Ascending aorta (tissue), 2 donors: ENCODE measurements around the gene CNTNAP4. TPM values are rescaled to one million over a fixed set of nuclear protein-coding genes. Genes with fewer than 3 reads are reported as not detected.

Experiments
- DNase-seq, 2 donors: peaks; one replicate each; pipeline ENCODE4 v3.0.0-alpha.2; 2019; ENCODE audit warnings: low spot score in 2 of 2
- H3K27ac ChIP-seq, 2 donors: fragments of 200-600 bp; sonication (generic); one replicate each; pipeline ENCODE4 v1.5.1; 2016 to 2017; ENCODE audit warnings: mild to moderate bottlenecking in 1 of 2
- H3K27me3 ChIP-seq: fragments of 200-600 bp; sonication (generic); one replicate; pipeline ENCODE4 v1.5.1; 2017
- H3K36me3 ChIP-seq, 2 donors: fragments of 200-600 bp; sonication (generic); one replicate each; pipeline ENCODE4 v1.5.1; 2016
- H3K4me1 ChIP-seq, 2 donors: fragments of 200-600 bp; sonication (generic); one replicate each; pipeline ENCODE4 v1.5.1; 2016 to 2017; ENCODE audit warnings: mild to moderate bottlenecking in 1 of 2
- H3K4me3 ChIP-seq, 2 donors: fragments of 200-600 bp; sonication (generic); one replicate each; pipeline ENCODE4 v1.5.1; 2016 to 2017; ENCODE audit warnings: mild to moderate bottlenecking in 1 of 2
- H3K9me3 ChIP-seq, 2 donors: fragments of 200-600 bp; sonication (generic); one replicate each; pipeline ENCODE4 v1.5.1; 2016
- intact Hi-C: fragments of 100-400 bp; cut with DNase I; formaldehyde crosslinking; loops from one replicate; pipeline ENCODE4 v1.15.1; 2023
- total RNA-seq: library from RNA; depleted of rRNA; stranded (reverse); fragments of >200 nt; gene quantifications from one replicate; pipeline ENCODE4 v1.1.0, GENCODE V29; 2016
- TF ChIP-seq, protein P1 (sequence below), 3 experiments: fragments of 200-600 bp in 2 of 3; fragments of 450-650 bp in 1 of 3; sonication (generic) in 2 of 3; IDR thresholded peaks; one replicate each; pipeline ENCODE4 v1.5.1; 2016 to 2019; ENCODE audit warnings: antibody characterized with exemption in 3 of 3, mild to moderate bottlenecking in 1 of 3, moderate library complexity in 1 of 3

Gene CNTNAP4
- total RNA-seq, 1 donor from 2014 or later: not detected

- Histone ChIP-seq H3K9me3 (no peaks in the 10 kb centered on the region), H3K36me3 (no peaks in the 10 kb centered on the region), H3K27ac (no peak overlapping the region), H3K27me3 (no peaks in the 10 kb centered on the region), H3K4me1 (no peaks in the 10 kb centered on the region), H3K4me3 (no peak overlapping the region)
- DNase-seq: no peak
- intact Hi-C loops: no loop called here
- TF ChIP-seq, protein P1, sequence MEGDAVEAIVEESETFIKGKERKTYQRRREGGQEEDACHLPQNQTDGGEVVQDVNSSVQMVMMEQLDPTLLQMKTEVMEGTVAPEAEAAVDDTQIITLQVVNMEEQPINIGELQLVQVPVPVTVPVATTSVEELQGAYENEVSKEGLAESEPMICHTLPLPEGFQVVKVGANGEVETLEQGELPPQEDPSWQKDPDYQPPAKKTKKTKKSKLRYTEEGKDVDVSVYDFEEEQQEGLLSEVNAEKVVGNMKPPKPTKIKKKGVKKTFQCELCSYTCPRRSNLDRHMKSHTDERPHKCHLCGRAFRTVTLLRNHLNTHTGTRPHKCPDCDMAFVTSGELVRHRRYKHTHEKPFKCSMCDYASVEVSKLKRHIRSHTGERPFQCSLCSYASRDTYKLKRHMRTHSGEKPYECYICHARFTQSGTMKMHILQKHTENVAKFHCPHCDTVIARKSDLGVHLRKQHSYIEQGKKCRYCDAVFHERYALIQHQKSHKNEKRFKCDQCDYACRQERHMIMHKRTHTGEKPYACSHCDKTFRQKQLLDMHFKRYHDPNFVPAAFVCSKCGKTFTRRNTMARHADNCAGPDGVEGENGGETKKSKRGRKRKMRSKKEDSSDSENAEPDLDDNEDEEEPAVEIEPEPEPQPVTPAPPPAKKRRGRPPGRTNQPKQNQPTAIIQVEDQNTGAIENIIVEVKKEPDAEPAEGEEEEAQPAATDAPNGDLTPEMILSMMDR (IDR thresholded peaks at IDR 0.05): no peak
Observed at GRCh38 chr16:76277460-76278030, 344 bp downstream of the CNTNAP4 start.

DNA sequence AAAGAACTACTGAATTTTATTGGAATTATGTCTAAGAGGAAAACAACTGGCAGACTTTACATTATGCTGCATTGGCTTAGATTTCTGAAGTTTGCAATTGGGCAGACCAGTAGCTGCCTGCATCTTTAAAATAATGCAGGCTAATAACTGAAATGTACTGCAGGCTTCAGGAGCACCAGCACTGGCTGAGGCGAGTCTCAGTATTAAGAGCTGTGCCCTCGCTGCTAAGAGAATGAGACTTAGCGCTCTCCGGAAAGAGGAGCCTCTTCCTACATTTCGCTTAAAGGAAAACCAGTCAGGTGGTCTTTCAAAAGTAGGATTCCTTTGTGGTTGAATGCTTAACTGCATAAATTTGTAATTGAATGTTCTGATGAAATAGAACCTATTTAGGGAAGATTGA lies 885 bp downstream of the CNTNAP4 start:
- H3K27ac ChIP-seq: no peak overlapping the region
- DNase-seq: no peak
- no peaks in the 10 kb centered on the region for H3K4me1 ChIP-seq
- H3K9me3 ChIP-seq: no peaks in the 10 kb centered on the region
- intact Hi-C loops: no loop called here
- H3K27me3 ChIP-seq: no peaks in the 10 kb centered on the region
- TF ChIP-seq, protein P1 (IDR thresholded peaks at IDR 0.05): no peak
- no peaks in the 10 kb centered on the region for H3K36me3 ChIP-seq
- no peak overlapping the region for H3K4me3 ChIP-seq

GRCh38 chr16:76278980-76279379 lies 1.8 kb downstream of the CNTNAP4 start:
- intact Hi-C loops: no loop called here
- DNase-seq: no peak
- Histone ChIP-seq H3K4me1 (no peaks in the 10 kb centered on the region), H3K36me3 (no peaks in the 10 kb centered on the region), H3K27ac (no peak overlapping the region), H3K4me3 (no peak overlapping the region), H3K27me3 (no peaks in the 10 kb centered on the region), H3K9me3 (no peaks in the 10 kb centered on the region)
- TF ChIP-seq, protein P1 (IDR thresholded peaks at IDR 0.05): no peak

GRCh38 chr16:76280421-76281215 lies 3.4 kb downstream of the CNTNAP4 start:
- TF ChIP-seq, protein P1 (IDR thresholded peaks at IDR 0.05): no peak
- Histone ChIP-seq H3K4me1 (no peaks in the 10 kb centered on the region), H3K27ac (no peak overlapping the region), H3K4me3 (no peak overlapping the region), H3K36me3 (no peaks in the 10 kb centered on the region), H3K27me3 (no peaks in the 10 kb centered on the region), H3K9me3 (no peaks in the 10 kb centered on the region)
- no peak for DNase-seq
- intact Hi-C loops: no loop called here

DNA sequence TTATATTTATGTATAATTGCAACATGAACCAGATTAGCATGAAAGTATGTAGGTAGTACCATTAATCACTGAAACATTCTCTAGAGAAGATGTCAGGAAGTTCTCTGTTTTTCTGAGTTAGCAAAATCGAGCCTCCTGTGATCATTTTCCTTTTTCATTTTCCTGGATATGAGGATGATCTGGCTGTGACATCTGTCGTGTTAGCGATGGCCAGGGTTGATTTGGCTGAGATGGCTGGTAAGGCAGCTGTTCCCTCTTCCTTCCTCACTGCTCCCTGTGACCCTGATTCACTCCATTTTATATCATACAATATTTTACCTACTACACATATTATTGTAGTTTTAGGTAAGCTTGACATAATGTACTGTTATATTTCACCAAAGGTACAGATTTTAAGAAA lies 10.3 kb downstream of the CNTNAP4 start:
- no peak for DNase-seq
- H3K27ac ChIP-seq: no peak overlapping the region
- no peaks in the 10 kb centered on the region for H3K27me3 ChIP-seq
- intact Hi-C loops: no loop called here
- H3K9me3 ChIP-seq: no peaks in the 10 kb centered on the region
- TF ChIP-seq, protein P1 (IDR thresholded peaks at IDR 0.05): no peak
- no peak overlapping the region for H3K4me3 ChIP-seq
- H3K4me1 ChIP-seq: no peaks in the 10 kb centered on the region
- no peaks in the 10 kb centered on the region for H3K36me3 ChIP-seq
